H54 (cell line): ENCODE measurements around the gene SLX1A.
"Not testable (repeated sequence)": the region's sequence is repeated elsewhere in the genome, so short reads cannot be mapped to it uniquely, and the experiment has no call there.

Experiments used
- DNase-seq: peaks from one replicate; pipeline ENCODE4 v3.0.0; 2011; ENCODE audit warnings: low spot score, mixed read lengths; ENCODE audit not compliant: insufficient read length
- FAIRE-seq: peaks from 3 replicates; lab custom pipeline; 2011; peaks lifted over from hg19 to GRCh38; lab: Jason Lieb, UNC

SLX1A gene

DNA sequence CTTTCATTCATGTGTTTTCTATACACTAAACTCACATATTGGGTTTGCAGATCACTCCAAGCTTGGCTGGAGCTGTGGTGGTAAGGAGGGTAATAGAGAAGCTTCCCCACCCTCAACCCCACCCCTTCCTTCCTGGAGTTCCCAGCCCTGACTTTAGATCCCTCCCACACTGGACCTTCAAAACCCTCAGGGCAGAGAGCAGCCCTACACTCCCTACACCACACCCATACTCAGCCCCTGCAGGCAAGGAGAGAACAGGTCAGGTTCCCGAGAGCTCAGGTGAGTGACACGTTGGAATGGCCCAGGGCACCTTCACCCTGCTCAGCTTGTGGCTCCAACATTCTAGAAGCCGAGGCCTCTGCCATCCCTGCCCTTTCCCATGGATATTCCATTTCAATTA, 5.4 kb downstream of the SLX1A start, which contains the start of gene SULT1A3:
SULT1A3 (plus strand) TSS at position 207 of the 400 bp plus-strand sequence. CDS start 1,474 bp downstream, outside the sequence.
- not testable (repeated sequence) for FAIRE-seq, DNase-seq

DNA sequence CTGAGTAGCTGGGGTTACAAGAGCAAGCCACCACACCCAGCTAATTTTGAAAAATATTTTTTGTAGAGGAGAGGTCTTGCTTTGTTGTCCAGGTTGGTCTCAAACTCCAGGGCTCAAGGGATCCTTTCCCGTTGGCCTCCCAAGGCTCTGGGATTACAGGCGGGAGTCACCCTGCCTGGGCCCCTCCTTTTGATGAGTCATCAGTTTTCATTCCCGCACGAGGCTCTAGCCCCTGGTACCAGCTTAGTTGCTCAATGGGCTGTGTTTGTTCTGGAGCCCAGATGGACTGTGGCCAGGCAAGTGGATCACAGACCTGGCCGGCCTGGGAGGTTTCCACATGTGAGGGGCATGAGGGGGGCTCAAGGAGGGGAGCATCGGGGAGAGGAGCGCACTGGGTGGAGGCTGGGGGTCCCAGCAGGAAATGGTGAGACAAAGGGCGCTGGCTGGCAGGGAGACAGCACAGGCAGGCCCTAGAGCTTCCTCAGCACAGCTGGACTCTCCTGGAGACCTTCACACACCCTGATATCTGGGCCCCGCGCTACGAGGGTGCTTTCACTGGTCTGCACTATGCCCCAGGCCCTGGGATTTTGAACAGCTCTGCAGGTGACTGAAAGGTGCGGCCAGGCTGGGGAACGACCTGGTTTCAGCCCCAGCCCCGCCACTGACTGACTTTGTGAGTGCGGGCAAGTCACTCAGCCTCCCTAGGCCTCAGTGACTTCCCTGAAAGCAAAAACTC, 6.1 kb downstream of the SLX1A start:
- not testable (repeated sequence) for DNase-seq
- FAIRE-seq, result peak; percentile 11

DNA sequence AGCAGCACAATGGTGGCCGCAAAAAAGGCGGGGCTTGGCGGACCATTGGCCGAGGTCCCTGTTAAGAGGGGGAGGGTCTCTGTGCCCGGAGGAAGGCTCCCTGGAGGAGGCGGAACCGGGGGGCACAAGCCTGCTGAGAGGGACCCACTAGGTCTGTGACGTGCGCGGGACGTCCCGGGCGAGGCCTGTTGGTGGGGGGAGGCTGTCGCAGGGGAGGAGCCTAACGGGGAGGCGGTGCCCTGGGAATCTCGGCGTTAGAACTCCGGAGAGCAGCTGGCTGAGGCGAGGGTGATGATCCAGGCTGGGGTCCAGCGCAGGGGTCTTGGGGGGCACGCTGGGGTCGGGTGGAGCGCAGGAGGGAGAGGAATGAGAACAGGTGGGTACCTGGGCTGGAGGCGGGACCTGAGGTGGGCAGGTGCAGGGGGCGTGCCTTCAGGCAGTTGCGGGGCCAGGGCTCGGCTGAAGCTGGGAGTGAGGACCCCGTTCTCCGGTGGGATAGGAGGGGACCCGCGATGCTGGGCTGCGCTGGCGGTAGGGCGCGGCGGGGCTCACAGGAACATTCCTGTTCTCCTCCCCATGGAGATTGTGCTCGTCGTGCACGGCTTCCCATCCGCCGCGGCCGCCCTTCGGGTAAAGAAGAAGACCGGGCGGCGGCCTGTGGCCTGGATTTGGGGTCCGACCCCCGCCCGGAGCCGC, 12.0 kb downstream of the SLX1A start:
- not testable (repeated sequence) for DNase-seq, FAIRE-seq

DNA sequence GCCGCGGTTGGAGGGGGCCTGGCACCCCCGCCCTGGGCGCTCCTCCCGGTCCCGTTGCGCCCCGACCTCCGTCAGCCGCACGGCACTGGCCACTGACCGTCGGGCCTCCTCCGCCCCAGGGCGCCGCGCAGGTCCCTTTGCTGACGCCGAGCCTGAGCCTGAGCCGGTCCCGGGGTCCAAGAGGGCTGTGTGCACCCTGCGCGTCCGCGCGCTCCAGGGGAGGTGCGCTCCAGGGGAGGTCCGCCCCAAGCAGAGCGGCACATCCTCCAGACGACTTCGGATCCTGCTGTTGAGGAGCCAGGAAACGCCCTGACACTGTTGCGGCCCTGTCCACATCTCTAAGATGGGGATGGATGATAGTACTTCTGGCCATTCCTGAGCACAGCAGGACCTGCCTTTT, 12.6 kb downstream of the SLX1A start:
- not testable (repeated sequence) for FAIRE-seq, DNase-seq

DNA sequence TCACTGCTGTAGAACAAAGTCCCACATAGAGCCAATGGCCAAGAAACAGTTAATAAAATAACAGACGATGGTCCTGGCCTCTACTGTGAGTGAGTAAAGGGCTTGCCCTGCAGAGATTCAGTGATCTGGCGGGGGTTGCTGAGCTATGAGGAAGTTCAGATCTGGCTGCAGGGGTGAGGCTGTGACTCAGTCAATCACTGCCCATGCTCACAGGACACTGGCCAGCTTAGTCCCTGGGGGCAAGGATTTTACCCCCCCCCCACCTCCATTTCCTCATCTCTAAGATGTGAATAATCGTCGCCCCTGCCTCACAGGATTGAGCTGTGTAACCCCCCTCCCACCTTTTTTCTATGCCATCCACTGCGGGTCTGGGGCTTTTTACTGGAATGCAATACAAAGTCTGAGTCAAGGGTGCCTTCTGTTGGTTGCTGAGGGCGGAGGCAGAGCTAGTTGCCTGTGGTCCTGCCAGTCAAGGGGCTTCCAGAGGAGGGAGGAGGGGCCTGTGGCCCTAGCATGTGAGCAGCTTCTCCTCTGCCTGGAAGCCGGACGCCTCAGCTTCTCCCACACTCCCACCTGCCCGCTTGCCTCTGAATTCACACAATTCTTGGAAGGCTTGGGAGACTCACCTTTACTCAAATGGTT, 13.5 kb downstream of the SLX1A start:
- not testable (repeated sequence) for DNase-seq
- peak; percentile 89 for FAIRE-seq

DNA sequence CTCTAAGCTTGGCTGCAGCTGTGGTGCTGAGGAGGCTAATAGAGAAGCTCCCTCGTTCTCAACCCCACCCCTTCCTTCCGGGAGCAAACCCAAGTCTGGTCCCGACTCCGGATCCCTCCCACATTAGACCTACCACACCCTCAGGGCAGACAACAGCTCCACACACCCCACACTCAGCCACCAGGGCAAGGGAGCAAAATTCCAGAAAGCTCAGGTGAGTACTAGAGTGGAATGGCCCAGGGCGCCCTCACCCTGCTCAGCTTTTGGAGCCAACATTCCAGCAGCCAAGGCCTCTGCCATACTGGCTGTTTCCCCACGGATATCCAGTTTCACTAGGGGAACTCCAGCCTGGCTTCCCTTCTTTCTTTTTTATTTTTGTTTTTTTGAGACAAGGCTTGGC, 15.4 kb downstream of the SLX1A start:
- peak; percentile 36 for FAIRE-seq
- not testable (repeated sequence) for DNase-seq

DNA sequence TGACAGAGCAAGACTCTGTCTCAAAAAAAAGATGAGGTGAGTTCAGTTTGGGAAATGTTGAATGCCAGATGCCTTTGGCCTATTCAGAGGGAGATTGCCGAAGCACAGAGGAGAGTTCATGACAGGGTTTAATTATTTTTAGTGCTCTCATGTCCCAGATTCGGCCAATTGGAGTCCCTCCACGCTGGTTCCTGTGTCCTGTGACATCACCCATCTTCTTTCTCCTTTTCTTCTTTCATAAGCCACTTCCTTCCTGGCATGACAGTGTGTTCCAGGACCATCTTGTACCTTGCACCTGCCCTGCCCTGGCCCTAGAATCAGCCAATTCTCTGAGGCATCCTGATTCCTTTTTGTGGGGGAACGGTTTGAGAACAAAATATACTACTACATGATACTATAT, 17.7 kb downstream of the SLX1A start:
- DNase-seq, FAIRE-seq: not testable (repeated sequence)

DNA sequence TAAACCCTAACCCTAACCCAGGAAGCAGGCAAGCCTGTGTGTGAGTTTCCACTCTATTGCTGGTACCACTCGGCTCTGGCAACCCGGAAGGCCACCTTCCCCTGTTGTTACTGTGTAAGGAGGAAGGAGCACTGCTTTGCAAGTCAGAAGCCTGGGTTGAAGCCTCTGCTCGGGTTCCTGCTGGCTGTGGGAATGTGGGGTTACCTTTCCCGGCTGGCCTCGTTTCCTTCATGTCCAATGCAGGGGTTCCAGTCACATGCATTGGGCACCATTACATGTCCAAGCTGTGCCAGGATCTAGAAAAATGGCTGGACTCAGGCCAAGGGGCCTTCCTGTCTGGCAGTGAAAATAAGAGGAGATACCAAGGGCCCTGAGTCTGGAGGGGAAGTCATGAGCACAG, 23.4 kb downstream of the SLX1A start:
- DNase-seq, FAIRE-seq: not testable (repeated sequence)
